A549 (cell line): ENCODE results near the gene GALNTL6. TPM values are rescaled to one million over a fixed set of nuclear protein-coding genes. Genes with fewer than 3 reads are reported as not detected.

ENCODE experiments used
- ATAC-seq, 2 experiments: fragments of 200-7000 bp in 1 of 2; fragments of >200 bp in 1 of 2; cut with Nextera tagmentation in 1 of 2; cut with Tn5 transposase in 1 of 2; 3 replicates each; pipeline versions ENCODE4 v1.8.0 to v1.9.1; 2018 to 2020; ENCODE audit warnings: mild to moderate bottlenecking in 1 of 2, moderate library complexity in 1 of 2
- CTCF ChIA-PET: fragments of 300-600 bp; sonication (Branson Sonifier 250); formaldehyde crosslinking; extraction: SDS; loops from one replicate; lab custom pipeline; 2021; ENCODE audit warnings: antibody characterized with exemption, inconsistent platforms; lab: Yijun Ruan, JAX
- POLR2A ChIA-PET: fragments of 350-600 bp; formaldehyde crosslinking; extraction: SDS; loops from one replicate; lab custom pipeline; 2021; ENCODE audit warnings: antibody characterized with exemption, inconsistent platforms; lab: Yijun Ruan, JAX
- DNase-seq, 2 experiments: peaks; one replicate each; pipeline versions ENCODE4 v3.0.0 to v3.0.0-alpha.2; 2011 to 2016; ENCODE audit warnings: low read depth in 1 of 2, low spot score in 1 of 2
- FAIRE-seq: peaks from 2 replicates; lab custom pipeline; 2011; peaks lifted over from hg19 to GRCh38; lab: Jason Lieb, UNC
- H3K27ac ChIP-seq, 2 experiments: fragments of >200 bp; sonication (Bioruptor Twin); formaldehyde crosslinking; 3 replicates each; pipeline ENCODE4 v1.5.1; 2016 to 2017
- H3K4me1 ChIP-seq: fragments of >200 bp; sonication (Bioruptor Twin); formaldehyde crosslinking; 3 replicates; pipeline ENCODE4 v1.6.1; 2016
- H3K4me2 ChIP-seq: fragments of >200 bp; sonication (Bioruptor Twin); formaldehyde crosslinking; 3 replicates; pipeline ENCODE4 v1.6.1; 2016
- H3K4me3 ChIP-seq: fragments of >200 bp; sonication (Bioruptor Twin); formaldehyde crosslinking; 3 replicates; pipeline ENCODE4 v1.5.1; 2016
- H3K9me3 ChIP-seq: fragments of >200 bp; sonication (Bioruptor Twin); formaldehyde crosslinking; 3 replicates; pipeline ENCODE4 v1.6.1; 2016
- ATOH8 ChIP-seq: fragments of 250-450 bp; sonication (Bioruptor Pico); IDR thresholded peaks from 2 replicates; pipeline ENCODE4 v1.5.0; 2020; ENCODE audit warnings: low read depth, mild to moderate bottlenecking, moderate library complexity
- EHF ChIP-seq: fragments of 250-450 bp; sonication (Bioruptor Pico); IDR thresholded peaks from 2 replicates; pipeline ENCODE4 v1.5.0; 2020; ENCODE audit warnings: mild to moderate bottlenecking
- EP300 ChIP-seq, 2 experiments: fragments of >200 bp; sonication (Bioruptor Twin); formaldehyde crosslinking; IDR thresholded peaks; 2 replicates in 1 of 2; 3 replicates in 1 of 2; pipeline ENCODE4 v1.6.1; 2016 to 2017
- ESRRA ChIP-seq: fragments of 150-350 bp; IDR thresholded peaks from 2 replicates; pipeline ENCODE4 v1.6.1; 2014; ENCODE audit warnings: mild to moderate bottlenecking, low read length, borderline replicate concordance
- FOSB ChIP-seq: fragments of 250-450 bp; sonication (Bioruptor Pico); IDR thresholded peaks from 2 replicates; pipeline ENCODE4 v1.5.0; 2020; ENCODE audit warnings: mild to moderate bottlenecking, moderate library complexity
- FOSL2 ChIP-seq, 2 experiments: fragments of 450-650 bp in 1 of 2; fragments of >200 bp in 1 of 2; sonication (Bioruptor Twin) in 1 of 2; formaldehyde crosslinking; IDR thresholded peaks; 2 replicates each; pipeline versions ENCODE4 v1.5.0 to v1.6.1; 2016 to 2020; ENCODE audit warnings: mild to moderate bottlenecking in 1 of 2, moderate library complexity in 1 of 2
- FOXS1 ChIP-seq: fragments of 250-450 bp; sonication (Bioruptor Pico); IDR thresholded peaks from 2 replicates; pipeline ENCODE4 v1.5.0; 2020; ENCODE audit warnings: mild to moderate bottlenecking, moderate library complexity
- HES2 ChIP-seq: fragments of >200 bp; sonication (Bioruptor Twin); formaldehyde crosslinking; IDR thresholded peaks from 2 replicates; pipeline ENCODE4 v1.6.1; 2016
- HMGXB4 ChIP-seq: fragments of 250-450 bp; sonication (Bioruptor Pico); IDR thresholded peaks from 2 replicates; pipeline ENCODE4 v1.5.0; 2021; ENCODE audit warnings: mild to moderate bottlenecking, moderate library complexity, borderline replicate concordance
- HOXA7 ChIP-seq: fragments of 250-450 bp; sonication (Bioruptor Pico); IDR thresholded peaks from 2 replicates; pipeline ENCODE4 v1.5.0; 2020; ENCODE audit warnings: mild to moderate bottlenecking, moderate library complexity
- MAFK ChIP-seq: fragments of 450-650 bp; IDR thresholded peaks from 2 replicates; pipeline ENCODE4 v1.6.1; 2014; ENCODE audit not compliant: partially characterized antibody
- MAX ChIP-seq: IDR thresholded peaks from 2 replicates; pipeline ENCODE4 v1.6.1; 2012
- NFE2L2 ChIP-seq: fragments of 150-350 bp; conservative IDR thresholded peaks from 2 replicates; pipeline ENCODE4 v1.6.1; 2014; ENCODE audit warnings: low read length
- PHF8 ChIP-seq: fragments of 200-600 bp; sonication (generic); IDR thresholded peaks from 2 replicates; pipeline ENCODE4 v1.6.1; 2016; ENCODE audit warnings: low read depth, mild to moderate bottlenecking, antibody characterized with exemption, moderate library complexity, borderline replicate concordance
- POLR2AphosphoS2 ChIP-seq: conservative IDR thresholded peaks from 2 replicates; pipeline ENCODE4 v1.6.1; 2012; ENCODE audit warnings: low read length, improper control_type of control experiment, inconsistent platforms
- REST ChIP-seq: fragments of 200-600 bp; sonication (generic); IDR thresholded peaks from 2 replicates; pipeline ENCODE4 v1.6.1; 2016; ENCODE audit warnings: antibody characterized with exemption, mild to moderate bottlenecking, moderate library complexity
- RFX5 ChIP-seq: fragments of 450-650 bp; IDR thresholded peaks from 2 replicates; pipeline ENCODE4 v1.7.1; 2014; ENCODE audit warnings: antibody characterized with exemption, mild to moderate bottlenecking, moderate library complexity
- RNF2 ChIP-seq: fragments of 200-600 bp; sonication (generic); IDR thresholded peaks from 2 replicates; pipeline ENCODE4 v1.6.1; 2016; ENCODE audit warnings: low read depth, mild to moderate bottlenecking, antibody characterized with exemption, moderate library complexity, borderline replicate concordance
- TFCP2L1 ChIP-seq: fragments of 250-450 bp; sonication (Bioruptor Pico); IDR thresholded peaks from 2 replicates; pipeline ENCODE4 v1.5.0; 2021; ENCODE audit warnings: mild to moderate bottlenecking
- ZFP36 ChIP-seq: fragments of 450-650 bp; IDR thresholded peaks from 2 replicates; pipeline ENCODE4 v1.6.1; 2014; ENCODE audit warnings: borderline replicate concordance; ENCODE audit not compliant: partially characterized antibody
- ZSCAN20 ChIP-seq: fragments of 250-450 bp; sonication (Bioruptor Pico); IDR thresholded peaks from 2 replicates; pipeline ENCODE4 v1.8.0; 2022; ENCODE audit warnings: mild to moderate bottlenecking, moderate library complexity
- WGBS: methylation state at CpG from one replicate; pipeline ENCODE4 v1.1.6; 2017; ENCODE audit errors: missing lambda C conversion rate; 5-methylcytosine and 5-hydroxymethylcytosine counted together
- polyA plus RNA-seq, 4 experiments: library from polyadenylated mRNA; depleted of rRNA in 3 of 4; stranded (reverse); fragments of >200 nt; fragmentation: RNase III in 1 of 4; extraction: RNeasy Plus Mini Kit Qiagen cat#74134 plus additional on column Dnase treatment in 1 of 4; gene quantifications; 2 replicates in 3 of 4; 3 replicates in 1 of 4; pipeline ENCODE4 v1.2.3, GENCODE V29; 2011 to 2017

The GALNTL6 gene
- polyA plus RNA-seq, 2 of the 4 experiments (the other 2 are of a cell fraction) = 0.06 to 0.49 TPM

- no peak for TF ChIP-seq POLR2AphosphoS2
- TF ChIP-seq HMGXB4 = no peak
Measured at GRCh38 chr4:171924746-171925376, 111.7 kb downstream of the GALNTL6 start (continued).

- DNase-seq (no peak), ATAC-seq (no peak), FAIRE-seq (no peak)
- ChIA-PET POLR2A (no interaction called here), CTCF (no interaction called here)
- Histone ChIP-seq H3K9me3 (no peaks in the 10 kb centered on the region), H3K4me2 (no peak overlapping the region), H3K4me1 (no peaks in the 10 kb centered on the region), H3K4me3 (no peak overlapping the region), H3K27ac (no peak overlapping the region)
- 54% methylated on average over 4 of the region's 4 CpGs for WGBS
- no peak for TF ChIP-seq ZFP36
- no peak for TF ChIP-seq ATOH8 (CRISPR knock-in tag)
- no peak for TF ChIP-seq HMGXB4
Measured at GRCh38 chr4:171928336-171928735, 115.1 kb downstream of the GALNTL6 start.

- WGBS = 63% methylated on average over 1 of the region's 11 CpGs
- no peak for TF ChIP-seq PHF8
- no peak for TF ChIP-seq HOXA7 (CRISPR knock-in tag)
- no peak for TF ChIP-seq FOXS1 (CRISPR knock-in tag)
- no peak for TF ChIP-seq EP300 (IDR thresholded peaks at IDR 0.05)
- TF ChIP-seq NFE2L2 = no peak
- no peak for TF ChIP-seq RNF2
- TF ChIP-seq TFCP2L1 (CRISPR knock-in tag) = no peak
- TF ChIP-seq MAX = no peak
- no peak for TF ChIP-seq EHF (CRISPR knock-in tag)
- no peak for TF ChIP-seq REST
- no peak for TF ChIP-seq MAFK
- no peak for TF ChIP-seq HES2
- no peak for TF ChIP-seq FOSL2 (IDR thresholded peaks at IDR 0.05)
- TF ChIP-seq FOSL2 (CRISPR knock-in tag; IDR thresholded peaks at IDR 0.05) = no peak
- TF ChIP-seq FOSB (CRISPR knock-in tag) = no peak
- no peak for TF ChIP-seq ZSCAN20 (CRISPR knock-in tag)
- TF ChIP-seq ESRRA = no peak
- TF ChIP-seq RFX5 = no peak
- FAIRE-seq (no peak), ATAC-seq (no peak), DNase-seq (no peak)
- Histone ChIP-seq H3K4me2 (no peak overlapping the region), H3K9me3 (no peaks in the 10 kb centered on the region), H3K4me1 (no peaks in the 10 kb centered on the region), H3K27ac (no peak overlapping the region), H3K4me3 (no peak overlapping the region)
- ChIA-PET POLR2A (no interaction called here), CTCF (no interaction called here)
Measured at GRCh38 chr4:171929477-171929876, 116.3 kb downstream of the GALNTL6 start.
